GM12878 (cell line): ENCODE results near the gene FKBP8. TPM values are rescaled to one million over a fixed set of nuclear protein-coding genes. Genes with fewer than 3 reads are reported as not detected.

Source experiments
- ATAC-seq: fragments of 200-7000 bp; cut with Tn5 transposase; 3 replicates; pipeline ENCODE4 v1.9.1; 2020; ENCODE audit warnings: mild to moderate bottlenecking, moderate library complexity
- BruUV-seq: library from RNA; stranded (reverse); fragments of 400-500 nt; replicated peaks from 2 replicates; lab custom pipeline; 2021; lab: Mats Ljungman, UMichigan
- CTCF ChIA-PET: fragments of 300-600 bp; sonication (Branson Sonifier 250); formaldehyde crosslinking; extraction: SDS; loops from one replicate; lab custom pipeline; 2021; ENCODE audit warnings: inconsistent platforms; lab: Yijun Ruan, JAX
- POLR2A ChIA-PET: fragments of 350-600 bp; formaldehyde crosslinking; extraction: SDS; loops from one replicate; lab custom pipeline; 2021; ENCODE audit warnings: inconsistent platforms; lab: Charles Lee
- RAD21 ChIA-PET: fragments of 300-600 bp; sonication (Branson Sonifier 250); formaldehyde crosslinking; loops from one replicate; lab custom pipeline; 2023; ENCODE audit warnings: antibody characterized with exemption; ENCODE audit not compliant: unreplicated experiment; lab: Charles Lee
- SMC1A ChIA-PET: fragments of 300-600 bp; sonication (Branson Sonifier 250); formaldehyde crosslinking; loops from one replicate; lab custom pipeline; 2023; ENCODE audit not compliant: unreplicated experiment, uncharacterized antibody; lab: Charles Lee
- DNase-seq: peaks from one replicate; pipeline ENCODE4 v3.0.0-alpha.2; 2011; ENCODE audit warnings: low read depth, low spot score
- FAIRE-seq: peaks from 3 replicates; lab custom pipeline; 2011; peaks lifted over from hg19 to GRCh38; lab: Jason Lieb, UNC
- H2AFZ ChIP-seq: 2 replicates; pipeline ENCODE4 v1.6.0; 2011; ENCODE audit warnings: low read depth, low read length, control low read depth; ENCODE audit not compliant: control insufficient read depth
- H3K27ac ChIP-seq: 2 replicates; pipeline ENCODE4 v1.5.1; 2011; ENCODE audit warnings: control low read depth; ENCODE audit not compliant: control insufficient read depth, insufficient read depth
- H3K27me3 ChIP-seq, 2 experiments: replicated peaks in 1 of 2; 2 replicates each; pipeline versions ENCODE4 v1.6.0 to v1.6.1; 2011; ENCODE audit warnings: low read length in 1 of 2; ENCODE audit not compliant: control insufficient read depth in 2 of 2, insufficient read depth in 2 of 2
- H3K36me3 ChIP-seq, 2 experiments: 2 replicates each; pipeline ENCODE4 v1.5.1; 2011; ENCODE audit warnings: low read length in 1 of 2; ENCODE audit not compliant: control insufficient read depth in 2 of 2, insufficient read depth in 2 of 2
- H3K4me1 ChIP-seq: 2 replicates; pipeline ENCODE4 v1.6.1; 2011; ENCODE audit warnings: mild to moderate bottlenecking, low read length, moderate library complexity, mixed read lengths; ENCODE audit not compliant: control insufficient read depth, insufficient read depth
- H3K4me2 ChIP-seq: 2 replicates; pipeline ENCODE4 v1.6.0; 2011; ENCODE audit warnings: control low read depth; ENCODE audit not compliant: control insufficient read depth, insufficient read depth
- H3K4me3 ChIP-seq: fragments of 200-600 bp; sonication (generic); 2 replicates; pipeline ENCODE4 v1.5.1; 2016
- H3K79me2 ChIP-seq: 2 replicates; pipeline ENCODE4 v1.6.0; 2011; ENCODE audit warnings: low read length; ENCODE audit not compliant: control insufficient read depth, insufficient read depth
- H3K9ac ChIP-seq: 2 replicates; pipeline ENCODE4 v1.8.0; 2011; ENCODE audit warnings: low read length, control low read depth, mixed read lengths; ENCODE audit not compliant: control insufficient read depth, insufficient read depth
- H3K9me3 ChIP-seq: replicated peaks from 3 replicates; pipeline ENCODE4 v1.5.1; 2011; ENCODE audit warnings: mild to moderate bottlenecking, low read length; ENCODE audit not compliant: control insufficient read depth, insufficient read depth
- H4K20me1 ChIP-seq: 2 replicates; pipeline ENCODE4 v1.6.0; 2011; ENCODE audit not compliant: control insufficient read depth, insufficient read depth
- ATF3 ChIP-seq: IDR thresholded peaks from 2 replicates; pipeline ENCODE4 v1.6.1; 2011; ENCODE audit warnings: low read depth, mild to moderate bottlenecking, low read length, moderate library complexity, borderline replicate concordance; ENCODE audit errors: extremely low read depth
- BMI1 ChIP-seq: fragments of 450-650 bp; IDR thresholded peaks from 2 replicates; pipeline ENCODE4 v1.6.1; 2016; ENCODE audit warnings: mild to moderate bottlenecking, moderate library complexity, borderline replicate concordance
- CEBPZ ChIP-seq: fragments of 150-350 bp; IDR thresholded peaks from 2 replicates; pipeline ENCODE4 v1.6.1; 2016; ENCODE audit warnings: low read depth, low read length
- GABPA ChIP-seq: IDR thresholded peaks from 2 replicates; pipeline ENCODE4 v1.6.1; 2014; ENCODE audit warnings: antibody characterized with exemption, low read depth, mild to moderate bottlenecking, inconsistent platforms
- MAX ChIP-seq: IDR thresholded peaks from 2 replicates; pipeline ENCODE4 v1.6.1; 2012; ENCODE audit warnings: low read depth, low read length, improper control_type of control experiment
- PAX5 ChIP-seq: IDR thresholded peaks from 2 replicates; pipeline ENCODE4 v1.6.1; 2011; ENCODE audit warnings: low read depth, low read length, borderline replicate concordance
- SREBF2 ChIP-seq: IDR thresholded peaks from 2 replicates; pipeline ENCODE4 v1.6.1; 2012; ENCODE audit warnings: mild to moderate bottlenecking, low read length
- SUPT20H ChIP-seq: IDR thresholded peaks from 2 replicates; pipeline ENCODE4 v1.6.1; 2011; ENCODE audit warnings: low read depth, mild to moderate bottlenecking, low read length, moderate library complexity, borderline replicate concordance; ENCODE audit not compliant: control insufficient read depth
- TCF12 ChIP-seq: IDR thresholded peaks from 2 replicates; pipeline ENCODE4 v1.6.1; 2011; ENCODE audit warnings: low read depth, mild to moderate bottlenecking, low read length
- YY1 ChIP-seq: IDR thresholded peaks from 2 replicates; pipeline ENCODE4 v1.6.1; 2011; ENCODE audit warnings: low read depth, mild to moderate bottlenecking, low read length
- ZBTB40 ChIP-seq: fragments of 450-650 bp; IDR thresholded peaks from 2 replicates; pipeline ENCODE4 v1.6.1; 2016; ENCODE audit warnings: mild to moderate bottlenecking, moderate library complexity, borderline replicate concordance
- ZNF622 ChIP-seq: fragments of 450-650 bp; IDR thresholded peaks from 2 replicates; pipeline ENCODE4 v1.6.1; 2017; ENCODE audit warnings: mild to moderate bottlenecking, inconsistent platforms
- ZSCAN29 ChIP-seq: fragments of 450-650 bp; IDR thresholded peaks from 2 replicates; pipeline ENCODE4 v1.6.1; 2017; ENCODE audit warnings: mild to moderate bottlenecking, moderate library complexity
- WGBS: methylation state at CpG from one replicate; pipeline ENCODE4 v1.1.6; 2016; ENCODE audit warnings: low lambda C conversion rate; ENCODE audit not compliant: insufficient replicate concordance, insufficient coverage; ENCODE audit errors: missing lambda C conversion rate; 5-methylcytosine and 5-hydroxymethylcytosine counted together
- in situ Hi-C: fragments of 300-500 bp; cut with MboI; formaldehyde crosslinking; loops from 9 replicates; pipeline ENCODE4 v1.14.3; 2018; ENCODE audit warnings: mixed read lengths
- intact Hi-C: fragments of 100-400 bp; cut with micrococcal nuclease; formaldehyde crosslinking; loops from one replicate; pipeline ENCODE4 v1.14.2; 2022; ENCODE audit not compliant: unreplicated experiment
- polyA plus RNA-seq, 11 experiments: library from polyadenylated mRNA; depleted of rRNA in 4 of 11; unstranded in 6 of 11; stranded (reverse) in 5 of 11; fragments of >200 nt; fragmentation: Nextera tagmentation in 4 of 11; fragmentation: Illumina TruSeq in 1 of 11; extraction: Ambion mirVana in 4 of 11; extraction: Trizol in 1 of 11; gene quantifications; 1 replicate in 1 of 11; 2 replicates in 10 of 11; pipeline versions ENCODE4 v1.2.1 to v1.2.3, GENCODE V29; 2011 to 2016; ENCODE audit warnings: inconsistent platforms in 2 of 11, missing spikeins in 2 of 11, low read depth in 1 of 11
- total RNA-seq, 4 experiments: library from RNA; depleted of rRNA in 3 of 4; stranded (reverse); fragments of >200 nt in 3 of 4; fragmentation: Illumina TruSeq in 1 of 4; extraction: Trizol in 1 of 4; gene quantifications; 2 replicates each; pipeline versions ENCODE4 v1.2.1 to v1.2.3, GENCODE V29; 2013 to 2021

Gene FKBP8
- total and polyA plus RNA-seq, 10 of the 15 experiments (the other 5 are each of a cell fraction or from before 2014, with no cell fraction given): 0.13 to 205 (median 95.4) TPM

- TF ChIP-seq ZBTB40 (no peak), ZSCAN29 (no peak), MAX (no peak), GABPA (no peak), YY1 (no peak)
Observed at GRCh38 chr19:18539372-18539771, 4.0 kb downstream of the FKBP8 start (continued).

GRCh38 chr19:18538115-18538514 is 5.3 kb downstream of the FKBP8 start:
- no TSS peak for BruUV-seq
- Histone ChIP-seq H3K79me2 (peaks cover 14% of the 10 kb centered on the region), H3K36me3 (peaks cover 6 to 31% of the 10 kb centered on the region in 2 experiments; a peak in 3 of 4 replicates), H3K4me2 (no peak overlapping the region), H3K4me1 (peaks cover 10% of the 10 kb centered on the region), H4K20me1 (no peaks in the 10 kb centered on the region), H3K9me3 (no peaks in the 10 kb centered on the region), H3K4me3 (no peak overlapping the region), H3K9ac (no peak overlapping the region), H2AFZ (no peak overlapping the region), H3K27me3 (no peaks in the 10 kb centered on the region), H3K27ac (no peak overlapping the region)
- ATAC-seq (no peak), DNase-seq (no peak), FAIRE-seq (no peak)
- CTCF ChIA-PET: no interaction called here
- in situ Hi-C loops: no loop called here
- TF ChIP-seq BMI1 (no peak), SUPT20H (no peak), YY1 (no peak), ATF3 (no peak), ZNF622 (no peak), TCF12 (no peak), SREBF2 (no peak), PAX5 (no peak), CEBPZ (no peak)
- 98% methylated on average over 19 of the region's 22 CpGs for WGBS
- POLR2A ChIA-PET: interaction anchor here (1.3 kb wide), 1 partner anchor 15 kb away, joined by 3 read pairs; no protein-coding TSS in a partner anchor
- RAD21 ChIA-PET: no interaction called here
- SMC1A ChIA-PET: no interaction called here
- intact Hi-C loops: no loop called here
